M059J (cell line): ENCODE results near the gene OXA1L. TPM values are rescaled to one million over a fixed set of nuclear protein-coding genes. Genes with fewer than 3 reads are reported as not detected.

Experiments
- total RNA-seq: library from RNA; depleted of rRNA; stranded (reverse); fragments of >200 nt; shearing (Covaris generic); gene quantifications from 2 replicates; pipeline ENCODE4 v1.2.3, GENCODE V29; 2014; rRNA removed

Gene OXA1L
- total RNA-seq, 1 experiment from 2014 or later, result 77.4 TPM

Other genes with a start within 250 kb of the OXA1L start
- 515 and 811 TPM in 2 replicates for gene DAD1, start 177.5 kb upstream of the OXA1L start, total RNA-seq
- gene ABHD4, start 168.4 kb upstream of the OXA1L start, total RNA-seq, result 21.7 and 30.5 TPM in 2 replicates
- not detected in 2 replicates for gene OR6J1, start 122.3 kb upstream of the OXA1L start, total RNA-seq
- 2.6 and 3.6 TPM in 2 replicates for gene SLC7A7, start 48.7 kb downstream of the OXA1L start, total RNA-seq
- 54.5 and 325 TPM in 2 replicates for gene MRPL52, start 63.2 kb downstream of the OXA1L start, total RNA-seq
- 251 and 313 TPM in 2 replicates for gene MMP14, start 69.9 kb downstream of the OXA1L start, total RNA-seq
- 51.6 and 115 TPM in 2 replicates for gene LRP10, start 105.1 kb downstream of the OXA1L start, total RNA-seq
- gene REM2, start 116.5 kb downstream of the OXA1L start, total RNA-seq, result 0.52 TPM in 1 of 2 replicates, not detected in the other
- gene RBM23, start 152.5 kb downstream of the OXA1L start, total RNA-seq, result 104 and 140 TPM in 2 replicates
- 67.3 and 83.3 TPM in 2 replicates for gene PRMT5, start 162.7 kb downstream of the OXA1L start, total RNA-seq
- gene HAUS4, start 190.4 kb downstream of the OXA1L start, total RNA-seq, result 30.7 and 51.4 TPM in 2 replicates
- gene AJUBA, start 215.9 kb downstream of the OXA1L start, total RNA-seq, result 23.9 and 55.5 TPM in 2 replicates
- gene C14orf93, start 243.5 kb downstream of the OXA1L start, total RNA-seq, result 8.6 and 9.7 TPM in 2 replicates